HCT116 (cell line): Measurements from ENCODE around the gene ADAMTS16. TPM values are rescaled to one million over a fixed set of nuclear protein-coding genes. Genes with fewer than 3 reads are reported as not detected.

ENCODE experiments used
- ATAC-seq: fragments of 200-7000 bp; cut with Tn5 transposase; 2 replicates; pipeline ENCODE4 v1.9.1; 2020; ENCODE audit warnings: mild to moderate bottlenecking, moderate library complexity
- BruUV-seq: library from RNA; stranded (reverse); fragments of 400-500 nt; replicated peaks from 2 replicates; lab custom pipeline; 2021; lab: Mats Ljungman, UMichigan
- CTCF ChIA-PET: fragments of 300-600 bp; sonication (Branson Sonifier 250); formaldehyde crosslinking; loops from one replicate; lab custom pipeline; 2021; ENCODE audit warnings: antibody characterized with exemption; lab: Charles Lee
- POLR2A ChIA-PET: fragments of 300-600, 350-600 bp; sonication (Branson Sonifier 250); formaldehyde crosslinking; loops from one replicate; lab custom pipeline; 2021; ENCODE audit warnings: antibody characterized with exemption; lab: Charles Lee
- RAD21 ChIA-PET, 2 experiments: fragments of 300-600 bp; sonication (Branson Sonifier 250); formaldehyde crosslinking; loops; one replicate each; lab custom pipeline; 2023; ENCODE audit warnings: low total read pairs in 2 of 2; ENCODE audit not compliant: uncharacterized antibody in 2 of 2, unreplicated experiment in 2 of 2, low non-redundant PET in 1 of 2; lab: Charles Lee
- DNase-seq: peaks from one replicate; pipeline ENCODE4 v3.0.0-alpha.2; 2010; ENCODE audit warnings: low read depth, low spot score
- H2AFZ ChIP-seq: fragments of 200-600 bp; shearing (Covaris generic), sonication (generic); 2 replicates; pipeline ENCODE4 v1.6.1; 2017; ENCODE audit warnings: low read depth, mixed run types, mixed read lengths, antibody characterized with exemption, low read length; ENCODE audit not compliant: poor library complexity, severe bottlenecking
- H3K27ac ChIP-seq: 2 replicates; pipeline ENCODE4 v1.5.1; 2012; ENCODE audit warnings: low read depth, low read length
- H3K27me3 ChIP-seq: fragments of 200-600 bp; sonication (generic); 2 replicates; pipeline ENCODE4 v1.6.1; 2016; ENCODE audit warnings: mixed run types, low read length, mixed read lengths; ENCODE audit not compliant: insufficient read depth
- H3K36me3 ChIP-seq, 2 experiments: fragments of 200-500 bp in 1 of 2; fragments of 200-600 bp in 1 of 2; sonication (Bioruptor generic) in 1 of 2; sonication (generic) in 1 of 2; 2 replicates each; pipeline versions ENCODE4 v1.5.1 to v1.6.1; 2014 to 2016; ENCODE audit warnings: low read length in 2 of 2, inconsistent platforms in 1 of 2, mixed read lengths in 1 of 2, mixed run types in 1 of 2; ENCODE audit not compliant: insufficient read depth in 2 of 2, control insufficient read depth in 1 of 2
- H3K4me1 ChIP-seq, 2 experiments: fragments of 200-600 bp in 1 of 2; sonication (generic) in 1 of 2; 2 replicates each; pipeline versions ENCODE4 v1.5.1 to v1.6.1; 2012 to 2017; ENCODE audit warnings: low read length in 2 of 2, inconsistent platforms in 1 of 2, mild to moderate bottlenecking in 1 of 2, mixed read lengths in 1 of 2, mixed run types in 1 of 2, moderate library complexity in 1 of 2; ENCODE audit not compliant: insufficient read depth in 2 of 2, control insufficient read depth in 1 of 2
- H3K4me2 ChIP-seq: fragments of 200-600 bp; sonication (generic); 2 replicates; pipeline ENCODE4 v1.6.1; 2017; ENCODE audit warnings: mixed run types, low read length, mixed read lengths
- H3K4me3 ChIP-seq, 2 experiments: fragments of 200-600 bp in 1 of 2; sonication (generic) in 1 of 2; replicated peaks in 1 of 2; 2 replicates each; pipeline ENCODE4 v1.5.1; 2011 to 2016; ENCODE audit warnings: low read length in 2 of 2, control low read depth in 1 of 2, low read depth in 1 of 2, mild to moderate bottlenecking in 1 of 2, mixed read lengths in 1 of 2, mixed run types in 1 of 2
- H3K79me2 ChIP-seq: fragments of 200-600 bp; sonication (generic); 2 replicates; pipeline ENCODE4 v1.6.1; 2017; ENCODE audit warnings: mild to moderate bottlenecking, mixed run types, low read length, moderate library complexity, mixed read lengths; ENCODE audit not compliant: insufficient read depth
- H3K9ac ChIP-seq: fragments of 200-600 bp; sonication (generic); 2 replicates; pipeline ENCODE4 v1.6.1; 2016; ENCODE audit warnings: low read length, mixed read lengths
- H3K9me2 ChIP-seq: fragments of 200-600 bp; sonication (generic), shearing (Covaris generic); 2 replicates; pipeline ENCODE4 v1.6.1; 2017; ENCODE audit warnings: mixed run types, mild to moderate bottlenecking, moderate library complexity; ENCODE audit not compliant: insufficient read depth
- H3K9me3 ChIP-seq, 2 experiments: fragments of 200-500 bp in 1 of 2; fragments of 200-600 bp in 1 of 2; sonication (Bioruptor generic) in 1 of 2; sonication (generic) in 1 of 2; 2 replicates each; pipeline ENCODE4 v1.6.1; 2014 to 2017; ENCODE audit warnings: low read length in 2 of 2, mixed read lengths in 2 of 2, inconsistent platforms in 1 of 2, low read depth in 1 of 2, mild to moderate bottlenecking in 1 of 2, mixed run types in 1 of 2, moderate library complexity in 1 of 2; ENCODE audit not compliant: control insufficient read depth in 1 of 2, insufficient read depth in 1 of 2
- H4K20me1 ChIP-seq: fragments of 200-600 bp; sonication (generic), shearing (Covaris generic); 2 replicates; pipeline ENCODE4 v1.6.1; 2017; ENCODE audit warnings: mixed run types, mild to moderate bottlenecking, moderate library complexity; ENCODE audit not compliant: insufficient read depth
- ATF3 ChIP-seq: IDR thresholded peaks from 2 replicates; pipeline ENCODE4 v1.6.1; 2012
- CBX3 ChIP-seq: IDR thresholded peaks from 2 replicates; pipeline ENCODE4 v1.6.1; 2012; ENCODE audit warnings: low read depth
- CEBPB ChIP-seq: IDR thresholded peaks from 2 replicates; pipeline ENCODE4 v1.6.1; 2012; ENCODE audit warnings: low read depth
- ELF1 ChIP-seq: IDR thresholded peaks from 2 replicates; pipeline ENCODE4 v1.6.1; 2012; ENCODE audit warnings: low read depth, borderline replicate concordance
- EZH2 ChIP-seq: fragments of 200-600 bp; sonication (generic); IDR thresholded peaks from 2 replicates; pipeline ENCODE4 v1.6.1; 2017; ENCODE audit warnings: antibody characterized with exemption, mixed run types
- MAX ChIP-seq: IDR thresholded peaks from 2 replicates; pipeline ENCODE4 v1.6.1; 2012
- POLR2A ChIP-seq: IDR thresholded peaks from 2 replicates; pipeline ENCODE4 v1.7.0; 2011; ENCODE audit warnings: borderline replicate concordance; ENCODE audit not compliant: insufficient read depth, insufficient read length; ENCODE audit errors: extremely low read depth
- POLR2AphosphoS5 ChIP-seq: IDR thresholded peaks from 2 replicates; pipeline ENCODE4 v1.6.1; 2011; ENCODE audit warnings: mild to moderate bottlenecking, low read depth, low read length, moderate library complexity
- RAD21 ChIP-seq: IDR thresholded peaks from 2 replicates; pipeline ENCODE4 v1.6.1; 2012; ENCODE audit warnings: low read depth, mild to moderate bottlenecking
- REST ChIP-seq: IDR thresholded peaks from 2 replicates; pipeline ENCODE4 v1.6.1; 2012; ENCODE audit warnings: low read depth
- SIN3A ChIP-seq: IDR thresholded peaks from 2 replicates; pipeline ENCODE4 v1.6.1; 2012; ENCODE audit warnings: low read depth
- SP1 ChIP-seq: IDR thresholded peaks from 2 replicates; pipeline ENCODE4 v1.6.1; 2012; ENCODE audit warnings: low read depth
- TCF7L2 ChIP-seq: IDR thresholded peaks from 2 replicates; pipeline ENCODE4 v1.7.0; 2011; ENCODE audit warnings: borderline replicate concordance, inconsistent platforms; ENCODE audit not compliant: insufficient read depth, insufficient read length; ENCODE audit errors: extremely low read depth
- ZBTB33 ChIP-seq: IDR thresholded peaks from 2 replicates; pipeline ENCODE4 v1.6.1; 2011; ENCODE audit warnings: mild to moderate bottlenecking, low read length, moderate library complexity; ENCODE audit not compliant: insufficient replicate concordance; ENCODE audit errors: extremely low read depth
- ZFX ChIP-seq: fragments of 450-650 bp; IDR thresholded peaks from 2 replicates; pipeline ENCODE4 v1.6.1; 2017
- intact Hi-C: fragments of 100-400 bp; cut with micrococcal nuclease; formaldehyde crosslinking; loops from 2 replicates; pipeline ENCODE4 v1.10.0; 2022
- total RNA-seq: library from RNA; stranded (reverse); gene quantifications from one replicate; pipeline ENCODE4 v1.2.1, GENCODE V29; 2021; ENCODE audit not compliant: unreplicated experiment

Gene ADAMTS16
- total RNA-seq, 1 experiment from 2014 or later: 2.4 TPM

GRCh38 chr5:5309645-5310044, 169.5 kb downstream of the ADAMTS16 start (continued):
- TF ChIP-seq REST (no peak), SIN3A (no peak), CBX3 (no peak), RAD21 (no peak), ATF3 (no peak)

- Histone ChIP-seq H3K36me3 (no peaks in the 10 kb centered on the region), H4K20me1 (no peaks in the 10 kb centered on the region), H3K4me2 (no peak overlapping the region), H3K79me2 (no peaks in the 10 kb centered on the region), H3K9ac (no peak overlapping the region), H3K9me3 (no peaks in the 10 kb centered on the region), H3K4me3 (no peak overlapping the region), H3K4me1 (peaks cover 6 to 9% of the 10 kb centered on the region in 2 experiments; a peak in 2 of 4 replicates), H3K27me3 (no peaks in the 10 kb centered on the region), H2AFZ (no peak overlapping the region), H3K9me2 (no peaks in the 10 kb centered on the region), H3K27ac (no peak overlapping the region)
- RAD21 ChIA-PET: no interaction called here
- no peak for ATAC-seq
- DNase-seq: no peak
- CTCF ChIA-PET: no interaction called here
- intact Hi-C loops: no loop called here
- POLR2A ChIA-PET: no interaction called here
- TF ChIP-seq POLR2A (no peak), ZFX (no peak), TCF7L2 (no peak), POLR2AphosphoS5 (no peak), EZH2 (no peak), REST (no peak), CEBPB (no peak), ATF3 (no peak), MAX (no peak), SP1 (no peak), ELF1 (no peak), ZBTB33 (no peak), SIN3A (no peak)
- BruUV-seq: no TSS peak
Measured at GRCh38 chr5:5313101-5313635, 173.0 kb downstream of the ADAMTS16 start.
